Activated CD4-positive, alpha-beta T cell treated with anti-CD3 and anti-CD28 coated beads, Interleukin-2, amount 10 ng/mL, durations not matched to agents 7 days and 5 days (primary cell): ENCODE results near the gene KRTAP5-10. TPM values are rescaled to one million over a fixed set of nuclear protein-coding genes. Genes with fewer than 3 reads are reported as not detected.
"Not testable (repeated sequence)": the region's sequence is repeated elsewhere in the genome, so short reads cannot be mapped to it uniquely, and the experiment has no call there.

Source experiments
- CTCF ChIA-PET: fragments of 350-600 bp; sonication (Branson Sonifier 250); formaldehyde crosslinking; loops from one replicate; lab custom pipeline; 2021; ENCODE audit warnings: antibody characterized with exemption; lab: Charles Lee
- POLR2A ChIA-PET: fragments of 350-600 bp; sonication (Branson Sonifier 250); formaldehyde crosslinking; loops from one replicate; lab custom pipeline; 2021; ENCODE audit warnings: antibody characterized with exemption; lab: Charles Lee
- DNase-seq: peaks from one replicate; pipeline ENCODE4 v3.0.0-alpha.2; 2020
- H3K27ac Mint-ChIP-seq: one replicate; pipeline ENCODE4 v1.8.0; 2021; ENCODE audit warnings: mild to moderate bottlenecking, moderate library complexity, mixed read lengths
- H3K27me3 Mint-ChIP-seq: one replicate; pipeline ENCODE4 v1.8.0; 2021; ENCODE audit warnings: mixed read lengths
- H3K36me3 Mint-ChIP-seq: one replicate; pipeline ENCODE4 v1.8.0; 2021; ENCODE audit warnings: low read depth, mixed read lengths
- H3K4me1 Mint-ChIP-seq: one replicate; pipeline ENCODE4 v1.8.0; 2021; ENCODE audit warnings: mixed read lengths
- H3K4me3 Mint-ChIP-seq: one replicate; pipeline ENCODE4 v1.8.0; 2021; ENCODE audit warnings: mild to moderate bottlenecking, moderate library complexity, mixed read lengths
- H3K9me3 Mint-ChIP-seq: one replicate; pipeline ENCODE4 v1.8.0; 2021; ENCODE audit warnings: mixed read lengths
- total RNA-seq, 2 experiments: library from RNA; stranded (reverse); gene quantifications; one replicate each; pipeline ENCODE4 v1.2.3, GENCODE V29; 2021

Gene KRTAP5-10
- total RNA-seq, 2 experiments from 2014 or later = not detected

GRCh38 chr11:71548716-71549151 is 16.6 kb upstream of the KRTAP5-10 start:
- Mint-ChIP-seq H3K9me3 (no peaks in the 10 kb centered on the region), H3K36me3 (no peaks in the 10 kb centered on the region), H3K27ac (no peak overlapping the region), H3K27me3 (peaks cover 11% of the 10 kb centered on the region), H3K4me1 (no peaks in the 10 kb centered on the region), H3K4me3 (no peak overlapping the region)
- DNase-seq = no peak
- CTCF ChIA-PET = interaction anchor here (1.0 kb wide), 1 partner anchor 8 kb away, joined by 3 read pairs; no protein-coding TSS in a partner anchor
- POLR2A ChIA-PET = no interaction called here

- H3K4me3 Mint-ChIP-seq = no peak overlapping the region
- H3K27ac Mint-ChIP-seq = no peak overlapping the region
- no peaks in the 10 kb centered on the region for H3K4me1 Mint-ChIP-seq
- no peaks in the 10 kb centered on the region for H3K36me3 Mint-ChIP-seq
- H3K9me3 Mint-ChIP-seq = no peaks in the 10 kb centered on the region
- ChIA-PET CTCF (no interaction called here), POLR2A (no interaction called here)
- DNase-seq = no peak
- peaks cover 15% of the 10 kb centered on the region for H3K27me3 Mint-ChIP-seq
Measured at GRCh38 chr11:71551711-71552110, 13.7 kb upstream of the KRTAP5-10 start.

GRCh38 chr11:71554996-71555395 is 10.4 kb upstream of the KRTAP5-10 start:
- DNase-seq = no peak
- H3K9me3 Mint-ChIP-seq = no peaks in the 10 kb centered on the region
- H3K4me3 Mint-ChIP-seq = no peak overlapping the region
- no peak overlapping the region for H3K27ac Mint-ChIP-seq
- no peaks in the 10 kb centered on the region for H3K4me1 Mint-ChIP-seq
- ChIA-PET POLR2A (no interaction called here), CTCF (no interaction called here)
- H3K36me3 Mint-ChIP-seq = no peaks in the 10 kb centered on the region
- peaks cover 18% of the 10 kb centered on the region for H3K27me3 Mint-ChIP-seq

- Mint-ChIP-seq H3K36me3 (no peaks in the 10 kb centered on the region), H3K4me3 (no peak overlapping the region)
Measured at GRCh38 chr11:71555508-71555907, 9.9 kb upstream of the KRTAP5-10 start.

GRCh38 chr11:71556018-71556417 is 9.3 kb upstream of the KRTAP5-10 start:
- POLR2A ChIA-PET = no interaction called here
- Mint-ChIP-seq H3K4me1 (no peaks in the 10 kb centered on the region), H3K27me3 (peaks cover 22% of the 10 kb centered on the region), H3K36me3 (no peaks in the 10 kb centered on the region), H3K27ac (no peak overlapping the region), H3K9me3 (no peaks in the 10 kb centered on the region), H3K4me3 (no peak overlapping the region)
- CTCF ChIA-PET = no interaction called here
- DNase-seq = no peak

More at GRCh38 chr11:71555508-71555907, 9.9 kb upstream of the KRTAP5-10 start:
- Mint-ChIP-seq H3K9me3 (no peaks in the 10 kb centered on the region), H3K4me1 (no peaks in the 10 kb centered on the region), H3K27me3 (peaks cover 18% of the 10 kb centered on the region), H3K27ac (no peak overlapping the region)
- ChIA-PET CTCF (no interaction called here), POLR2A (no interaction called here)
- DNase-seq = no peak

GRCh38 chr11:71557257-71557656 is 8.1 kb upstream of the KRTAP5-10 start:
- H3K36me3 Mint-ChIP-seq = no peaks in the 10 kb centered on the region

GRCh38 chr11:71558996-71559395 is 6.4 kb upstream of the KRTAP5-10 start:
- H3K27me3 Mint-ChIP-seq = peaks cover 31% of the 10 kb centered on the region
- POLR2A ChIA-PET = no interaction called here
- CTCF ChIA-PET = no interaction called here
- no peak for DNase-seq
- H3K36me3 Mint-ChIP-seq = no peaks in the 10 kb centered on the region
- no peaks in the 10 kb centered on the region for H3K4me1 Mint-ChIP-seq
- no peak overlapping the region for H3K27ac Mint-ChIP-seq
- H3K4me3 Mint-ChIP-seq = no peak overlapping the region
- H3K9me3 Mint-ChIP-seq = no peaks in the 10 kb centered on the region

More at GRCh38 chr11:71557257-71557656, 8.1 kb upstream of the KRTAP5-10 start:
- Mint-ChIP-seq H3K27me3 (peaks cover 23% of the 10 kb centered on the region), H3K4me1 (no peaks in the 10 kb centered on the region), H3K9me3 (no peaks in the 10 kb centered on the region), H3K27ac (no peak overlapping the region), H3K4me3 (no peak overlapping the region)
- POLR2A ChIA-PET = no interaction called here
- CTCF ChIA-PET = no interaction called here
- DNase-seq = no peak

- DNase-seq = no peak
- CTCF ChIA-PET = no interaction called here
- Mint-ChIP-seq H3K9me3 (no peaks in the 10 kb centered on the region), H3K4me3 (no peak overlapping the region), H3K27ac (no peak overlapping the region), H3K4me1 (no peaks in the 10 kb centered on the region), H3K27me3 (peaks cover 30% of the 10 kb centered on the region), H3K36me3 (no peaks in the 10 kb centered on the region)
- POLR2A ChIA-PET = no interaction called here
Measured at GRCh38 chr11:71562120-71562519, 3.2 kb upstream of the KRTAP5-10 start.

- peaks cover 24% of the 10 kb centered on the region for H3K27me3 Mint-ChIP-seq
- no peak overlapping the region for H3K4me3 Mint-ChIP-seq
- ChIA-PET POLR2A (no interaction called here), CTCF (no interaction called here)
- H3K27ac Mint-ChIP-seq = no peak overlapping the region
- no peaks in the 10 kb centered on the region for H3K9me3 Mint-ChIP-seq
- no peaks in the 10 kb centered on the region for H3K4me1 Mint-ChIP-seq
- no peak for DNase-seq
- no peaks in the 10 kb centered on the region for H3K36me3 Mint-ChIP-seq
Measured at GRCh38 chr11:71563406-71563805, 2.0 kb upstream of the KRTAP5-10 start.

- no peak for DNase-seq
- Mint-ChIP-seq H3K27ac (no peak overlapping the region), H3K9me3 (no peaks in the 10 kb centered on the region), H3K4me1 (no peaks in the 10 kb centered on the region), H3K4me3 (no peak overlapping the region), H3K27me3 (peaks cover 21% of the 10 kb centered on the region), H3K36me3 (no peaks in the 10 kb centered on the region)
- ChIA-PET POLR2A (no interaction called here), CTCF (interaction anchor here (0.6 kb wide), 1 partner anchor 802 kb away, joined by 4 read pairs; no protein-coding TSS in a partner anchor)
Measured at GRCh38 chr11:71564430-71564829, 933 bp upstream of the KRTAP5-10 start.

GRCh38 chr11:71566081-71566620 is 788 bp downstream of the KRTAP5-10 start:
- peaks cover 17% of the 10 kb centered on the region for H3K27me3 Mint-ChIP-seq
- H3K4me3 Mint-ChIP-seq = no peak overlapping the region
- H3K9me3 Mint-ChIP-seq = no peaks in the 10 kb centered on the region
- DNase-seq = no peak
- CTCF ChIA-PET = interaction anchor here (0.6 kb wide), 1 partner anchor 302 kb away, joined by 3 read pairs; no protein-coding TSS in a partner anchor
- H3K27ac Mint-ChIP-seq = no peak overlapping the region
- no peaks in the 10 kb centered on the region for H3K4me1 Mint-ChIP-seq
- POLR2A ChIA-PET = no interaction called here
- no peaks in the 10 kb centered on the region for H3K36me3 Mint-ChIP-seq

GRCh38 chr11:71566626-71567599 is 1.6 kb downstream of the KRTAP5-10 start:
- H3K9me3 Mint-ChIP-seq, H3K4me3 Mint-ChIP-seq, H3K27ac Mint-ChIP-seq, POLR2A ChIA-PET, DNase-seq, H3K4me1 Mint-ChIP-seq, H3K36me3 Mint-ChIP-seq: not testable (repeated sequence)
- CTCF ChIA-PET = interaction anchor here (0.6 kb wide), 1 partner anchor 303 kb away, joined by 3 read pairs; no protein-coding TSS in a partner anchor
- H3K27me3 Mint-ChIP-seq = peaks cover 13% of the 10 kb centered on the region

- H3K9me3 Mint-ChIP-seq, H3K36me3 Mint-ChIP-seq, CTCF ChIA-PET, H3K27ac Mint-ChIP-seq, POLR2A ChIA-PET, H3K4me3 Mint-ChIP-seq, DNase-seq, H3K4me1 Mint-ChIP-seq: not testable (repeated sequence)
- peaks cover 13% of the 10 kb centered on the region for H3K27me3 Mint-ChIP-seq
Measured at GRCh38 chr11:71567633-71568032, 2.3 kb downstream of the KRTAP5-10 start.
